NOMO-1 treated with DMSO at 0.1 percent for 48 hours (cell line): ENCODE measurements around the gene ZNF521.

Source experiments
- DNase-seq: peaks from one replicate; lab custom pipeline; 2025; ENCODE audit not compliant: unreplicated experiment; lab: John Stamatoyannopoulos, UW

ZNF521 gene

DNA sequence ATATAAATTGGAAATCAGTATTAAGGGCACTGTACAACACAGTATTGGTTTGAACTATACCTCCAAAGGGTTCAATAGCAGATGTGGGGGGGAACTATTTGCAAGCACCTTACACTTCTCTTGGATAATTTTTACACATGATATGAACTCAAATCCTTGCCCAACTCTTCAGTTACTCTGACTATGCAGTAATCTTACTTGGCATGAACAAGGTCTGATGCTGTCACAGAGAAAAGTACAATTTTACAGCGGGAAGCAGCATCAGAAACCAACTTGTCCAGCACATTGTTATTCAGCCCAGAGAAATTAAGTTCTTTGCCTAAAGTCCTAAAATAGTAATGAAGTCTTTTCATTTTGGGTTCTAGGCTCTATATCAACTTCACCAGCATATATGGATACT lies 98.2 kb downstream of the ZNF521 start:
- no peak for DNase-seq

DNA sequence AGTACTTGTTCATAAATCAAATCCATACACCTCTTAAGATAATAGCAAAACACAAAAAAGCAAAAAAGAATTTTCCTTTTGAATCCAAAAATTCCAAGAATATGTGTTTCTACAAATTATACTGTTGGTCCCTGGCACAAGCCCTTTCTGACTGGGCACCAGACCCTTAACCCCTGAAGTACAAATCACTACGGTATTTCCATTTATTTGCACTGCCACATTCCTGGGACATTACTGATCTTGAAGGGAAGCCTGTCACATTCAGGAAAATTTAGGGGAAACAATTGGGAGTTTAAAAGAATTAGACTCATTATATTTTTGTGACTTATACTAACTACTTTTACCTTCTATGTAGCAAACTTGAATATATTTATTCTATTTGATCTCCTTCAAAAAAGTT lies 98.8 kb downstream of the ZNF521 start:
- no peak for DNase-seq

DNA sequence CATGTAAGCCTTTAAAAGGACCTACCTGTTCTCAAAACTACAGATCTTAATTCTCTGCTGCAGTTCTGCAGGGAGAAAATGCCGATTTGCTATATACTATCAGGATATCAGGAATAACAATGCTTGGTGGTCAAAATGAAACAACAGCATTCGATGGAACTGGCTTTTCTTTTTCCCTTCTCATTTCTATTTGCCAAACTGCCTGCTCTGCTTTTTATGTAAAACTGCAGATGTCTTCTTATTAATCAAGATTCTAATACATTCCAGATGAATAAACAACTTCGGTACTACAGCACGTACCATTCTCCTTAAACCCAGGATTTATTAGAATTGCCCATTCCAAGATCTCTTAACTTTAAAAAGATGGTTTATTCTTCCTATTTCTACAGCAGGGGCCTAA lies 100.9 kb downstream of the ZNF521 start:
- no peak for DNase-seq

DNA sequence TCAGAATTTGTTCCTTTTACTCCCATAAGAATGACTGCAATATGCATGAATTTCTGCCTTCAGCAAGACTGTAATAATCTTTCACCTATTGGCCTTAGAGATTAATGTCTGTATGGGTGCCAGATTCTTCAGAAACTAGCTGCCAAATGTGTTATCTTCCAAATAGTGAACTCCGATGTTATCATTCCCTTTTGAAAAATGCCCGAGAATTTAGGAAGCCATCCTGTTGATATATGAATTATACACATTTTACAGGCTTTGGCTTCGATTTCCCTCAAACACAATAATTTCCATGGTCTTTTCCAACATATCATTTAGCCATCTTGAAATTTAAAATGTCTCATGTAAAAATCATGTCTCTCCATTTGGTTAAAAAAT lies 101.5 kb downstream of the ZNF521 start:
- DNase-seq: no peak

DNA sequence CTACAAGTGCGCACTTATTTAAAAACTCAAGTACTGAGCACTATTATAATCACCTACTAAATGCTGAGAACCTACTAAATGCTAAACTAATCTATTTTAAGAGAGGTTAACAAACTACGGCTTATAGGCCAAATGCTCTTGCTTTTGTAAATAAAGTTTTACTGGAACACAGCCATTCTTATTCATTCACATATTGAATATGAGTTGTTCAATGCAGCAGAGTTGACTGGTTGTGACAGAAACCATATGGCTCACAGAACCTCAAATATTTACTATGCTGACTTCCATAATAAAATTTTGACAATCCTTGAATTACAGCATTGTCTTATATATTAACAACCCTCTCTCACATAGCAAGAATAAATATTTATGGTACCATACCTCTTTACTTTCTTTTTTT lies 103.2 kb downstream of the ZNF521 start:
- no peak for DNase-seq

DNA sequence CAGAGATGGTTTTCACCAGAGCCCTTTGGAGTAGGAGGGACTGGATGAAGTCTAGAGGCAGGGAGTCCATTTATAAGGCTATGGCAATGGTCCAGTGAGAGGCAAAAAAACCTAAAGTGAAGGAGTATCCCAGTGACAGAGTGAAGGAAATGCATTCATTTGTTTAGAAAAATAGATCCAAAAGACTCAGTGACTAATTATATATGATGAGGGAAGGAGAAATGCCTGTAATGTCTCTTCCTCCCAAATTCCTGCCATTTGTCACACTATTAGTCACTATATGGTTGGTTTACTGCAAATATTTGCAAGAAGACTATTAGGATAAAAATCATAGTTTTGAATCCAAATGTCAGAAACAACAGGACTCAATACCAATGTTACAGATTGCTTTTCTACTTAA lies 104.2 kb downstream of the ZNF521 start:
- no peak for DNase-seq

DNA sequence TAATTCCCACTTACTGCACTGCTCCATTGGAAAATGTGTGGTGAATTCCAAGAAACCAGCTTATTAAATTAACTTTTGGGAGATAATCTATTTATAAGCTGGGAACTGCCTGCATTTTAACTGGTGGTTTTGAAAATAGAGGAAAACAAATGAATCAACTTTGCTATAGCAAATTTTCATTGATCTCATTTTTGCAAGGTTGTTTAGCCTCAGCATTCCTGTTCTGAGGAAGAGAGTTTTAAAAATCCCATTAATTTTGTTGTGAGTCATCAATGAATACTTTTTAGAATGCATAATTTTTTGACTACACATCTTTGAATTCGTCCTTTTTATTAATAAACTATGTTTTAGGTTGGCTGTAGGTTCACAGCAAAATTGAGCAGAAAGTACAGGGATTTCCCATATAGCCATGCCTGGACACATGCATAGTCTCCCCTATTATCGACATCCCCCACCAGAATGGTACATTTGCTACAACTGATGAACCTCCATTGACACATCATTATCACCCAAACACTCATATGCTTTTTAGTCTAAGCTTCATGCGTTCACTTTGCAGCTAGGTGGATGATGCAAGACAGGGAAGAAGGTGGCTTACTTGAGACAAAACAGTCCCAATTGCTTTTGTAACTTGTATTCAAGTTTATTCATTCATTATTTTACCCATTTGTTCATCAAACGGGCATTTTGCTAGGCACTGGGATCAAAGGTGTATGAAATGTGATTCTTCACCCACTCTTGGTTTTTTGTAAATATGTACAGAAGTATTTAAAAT lies 106.9 kb downstream of the ZNF521 start:
- no peak for DNase-seq

DNA sequence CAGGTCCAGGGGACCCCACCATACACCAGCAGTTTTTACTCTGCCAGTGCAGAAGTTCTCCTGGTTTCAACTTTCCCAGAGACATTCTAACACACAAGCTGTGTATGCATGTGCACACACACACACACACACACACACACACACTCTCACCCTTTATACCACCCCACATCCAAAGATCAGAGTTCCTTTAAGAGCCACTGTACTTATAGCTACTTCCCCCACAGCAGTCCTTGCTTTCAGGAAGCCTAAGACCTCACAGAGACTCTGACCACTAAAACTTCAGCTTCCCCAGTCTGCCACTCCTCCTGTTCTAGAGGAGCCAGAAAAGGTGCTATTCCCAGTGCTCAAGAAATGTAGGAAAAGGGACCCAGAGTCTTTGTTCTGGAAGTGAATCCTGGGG lies 107.8 kb downstream of the ZNF521 start:
- DNase-seq: peak; percentile 65

DNA sequence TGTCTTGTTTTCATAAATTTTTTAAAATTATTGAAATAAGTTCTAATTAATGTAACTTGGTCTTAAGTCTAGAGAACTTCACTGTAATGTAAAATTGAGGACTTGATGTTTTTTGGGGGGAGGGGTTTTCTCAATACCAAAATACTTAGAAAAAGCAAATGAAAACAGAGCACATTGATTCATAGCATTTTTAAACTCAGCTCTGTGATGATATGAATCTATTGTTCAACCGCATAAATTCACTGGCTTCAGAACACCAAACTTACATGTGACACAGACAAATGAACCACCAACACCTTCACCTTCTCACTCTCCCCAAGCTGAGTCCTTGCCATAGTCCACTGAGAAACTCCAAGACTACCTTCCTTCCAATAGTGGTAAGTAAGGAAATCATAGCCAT lies 108.2 kb downstream of the ZNF521 start:
- DNase-seq: no peak

DNA sequence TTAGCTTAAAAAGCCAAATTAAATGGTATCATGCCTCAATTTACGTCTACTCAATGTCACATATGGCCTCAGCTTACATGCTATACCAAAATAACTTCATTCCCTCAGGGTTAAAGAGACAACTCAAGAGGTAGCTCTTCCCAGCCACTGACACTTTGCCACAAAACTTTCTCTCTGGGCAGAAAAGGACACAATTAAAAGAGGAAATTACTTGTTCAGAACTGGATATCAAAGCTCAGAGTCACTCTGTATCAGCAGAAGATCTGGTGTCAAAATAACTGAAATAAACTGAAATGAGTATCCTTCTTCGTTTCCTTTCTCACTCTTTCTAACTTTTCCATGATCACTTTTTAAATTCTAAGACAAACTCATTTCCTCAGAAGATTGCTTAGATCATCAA lies 108.7 kb downstream of the ZNF521 start:
- DNase-seq: no peak

DNA sequence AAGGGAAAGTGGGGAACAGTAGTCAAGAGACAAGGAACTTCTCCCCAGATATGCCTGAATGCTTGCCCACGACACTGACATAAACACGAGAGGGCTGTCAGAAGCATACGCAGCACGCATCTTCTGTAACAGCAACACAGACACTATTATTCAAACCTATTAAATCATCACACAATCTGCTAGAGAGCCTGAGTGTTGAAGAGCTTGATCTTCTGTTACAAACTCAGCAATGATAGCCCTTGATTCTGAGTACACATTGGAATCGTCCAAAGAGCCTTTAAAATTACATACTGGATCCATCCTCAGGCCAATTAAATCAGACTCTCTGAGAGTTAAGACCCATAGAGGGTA lies 111.6 kb downstream of the ZNF521 start:
- no peak for DNase-seq

DNA sequence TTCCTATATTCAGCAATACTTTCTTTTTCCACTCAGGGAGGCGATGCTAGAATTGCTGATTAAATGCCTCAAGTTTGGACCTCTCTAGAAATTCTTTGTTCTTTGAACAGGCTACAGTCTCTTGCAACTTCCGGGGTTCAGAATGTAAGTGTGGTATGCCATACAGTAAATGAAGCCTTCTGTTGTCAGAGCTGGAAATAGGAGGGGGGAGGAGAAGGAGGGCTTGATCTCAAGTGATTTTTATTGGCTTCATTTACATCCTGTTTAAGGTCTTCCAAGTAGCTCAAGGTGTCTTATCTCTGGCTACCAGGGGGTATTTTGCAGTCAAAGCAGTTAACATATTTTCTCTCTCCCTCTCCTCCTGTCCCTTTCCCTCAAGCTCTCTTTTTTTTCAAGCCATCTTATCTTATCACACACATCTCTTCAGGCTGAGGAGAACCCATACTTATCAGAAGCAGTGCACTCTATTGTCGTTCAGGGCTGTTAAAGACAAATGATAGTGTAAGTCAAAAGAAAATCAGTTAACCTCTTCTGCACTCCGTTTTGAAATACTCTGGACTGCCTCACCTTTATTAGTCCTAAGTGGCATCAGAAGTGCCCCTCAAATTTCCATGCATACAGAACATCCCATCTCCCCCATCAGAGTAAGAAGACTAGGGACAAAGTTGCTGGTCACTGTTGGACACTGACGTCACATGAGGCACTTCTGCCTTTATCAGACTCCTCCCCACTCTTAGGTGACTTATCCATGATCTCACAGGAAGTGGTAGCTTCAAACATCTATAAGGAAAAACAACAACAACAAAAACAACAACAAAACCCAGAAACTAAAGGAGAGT lies 112.2 kb downstream of the ZNF521 start:
- DNase-seq: no peak

DNA sequence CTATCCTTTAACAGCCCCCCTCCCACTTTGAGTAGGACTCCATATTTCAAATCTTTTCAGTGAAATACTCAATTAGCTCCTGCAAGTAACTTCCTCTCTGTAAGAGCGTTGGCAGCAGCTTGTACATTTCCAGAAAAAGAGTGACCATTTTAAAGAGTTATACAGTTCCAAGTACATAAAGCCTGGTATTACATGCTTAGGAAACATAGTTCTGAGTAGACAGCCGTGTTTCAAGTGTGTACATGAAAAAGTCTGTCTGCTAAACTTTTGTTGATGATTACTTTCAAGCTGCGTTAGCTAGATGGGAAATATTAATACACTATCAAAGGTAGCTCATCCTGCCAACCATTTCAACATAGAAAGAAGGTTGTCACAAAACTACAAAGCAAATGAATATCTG lies 112.8 kb downstream of the ZNF521 start:
- no peak for DNase-seq

DNA sequence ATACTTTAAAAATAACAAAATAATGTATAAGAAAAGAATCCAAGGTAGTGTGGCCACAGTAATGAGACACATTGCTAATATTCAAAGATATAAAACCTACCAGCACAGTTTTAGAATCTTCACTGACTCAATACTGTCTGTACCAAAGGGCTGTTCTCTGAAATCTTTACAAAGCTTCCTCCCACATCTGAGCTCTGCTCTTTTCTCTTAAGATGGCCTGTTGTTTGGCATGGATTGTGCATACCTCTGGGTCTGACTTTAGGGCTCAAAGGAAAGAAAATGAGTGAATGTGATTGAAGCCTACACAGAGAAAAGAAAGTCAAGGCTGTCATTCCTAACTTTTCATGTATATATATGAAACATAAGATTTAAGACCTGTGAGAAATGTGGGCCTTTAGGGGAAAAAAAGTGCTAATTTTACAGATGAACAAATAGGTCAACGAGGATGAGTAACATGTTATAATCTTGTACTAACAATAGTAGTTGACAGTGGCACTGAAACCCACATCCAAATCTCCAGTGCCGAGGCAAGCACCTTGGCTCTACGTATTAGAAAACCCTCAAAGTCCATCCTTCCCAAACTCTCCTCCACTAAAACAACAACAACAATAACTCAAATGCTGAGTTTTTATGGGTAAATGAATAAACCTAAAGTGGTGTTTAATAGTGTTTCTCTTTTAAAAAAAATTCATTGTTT lies 114.2 kb downstream of the ZNF521 start:
- no peak for DNase-seq

DNA sequence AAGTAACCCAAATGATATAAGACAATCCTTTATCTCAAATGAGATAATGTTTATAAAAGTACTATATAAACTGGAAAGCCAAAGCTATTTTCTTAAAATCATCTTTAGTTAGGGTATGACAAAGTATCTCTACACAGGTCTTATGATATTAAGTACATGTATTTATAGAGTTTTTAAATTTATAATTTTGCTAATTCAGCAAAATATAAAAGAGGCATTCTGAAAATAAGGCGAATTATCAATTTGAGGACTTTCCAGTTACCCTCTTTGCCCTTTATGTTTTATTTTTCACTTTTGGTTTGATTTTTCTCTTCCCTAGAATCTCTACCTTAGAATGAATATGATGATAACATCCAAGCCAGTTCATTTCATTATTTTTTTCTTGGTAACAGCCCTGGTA lies 115.2 kb downstream of the ZNF521 start:
- no peak for DNase-seq

DNA sequence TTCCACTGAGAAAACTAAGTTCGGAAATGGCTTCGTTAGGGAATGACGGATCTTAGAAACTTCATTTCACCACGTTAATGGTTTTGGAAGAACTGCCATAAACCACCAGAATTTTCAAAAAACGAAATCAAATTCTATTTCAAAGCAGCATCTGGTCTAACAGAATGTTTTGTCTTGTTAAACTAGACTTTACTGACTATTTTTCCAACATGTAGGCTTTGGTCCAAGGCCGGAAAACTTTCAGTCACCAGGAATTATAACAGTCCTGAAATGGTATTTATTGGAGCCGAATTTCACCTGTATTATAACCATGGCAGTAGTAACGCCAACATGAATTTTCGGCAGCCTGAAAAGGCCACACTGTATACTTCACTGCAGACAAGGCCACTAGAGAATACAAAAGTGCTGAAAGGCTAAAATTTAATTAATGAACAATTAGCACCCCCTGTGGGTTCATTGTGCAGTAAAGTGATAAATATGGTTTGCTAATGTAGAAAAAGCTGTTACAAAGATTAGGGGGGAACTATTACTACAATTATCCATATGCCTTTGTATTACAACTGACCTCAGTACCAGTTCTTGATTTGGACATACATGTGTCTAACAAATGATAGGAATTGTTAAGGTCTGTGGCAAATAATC lies 116.4 kb downstream of the ZNF521 start:
- no peak for DNase-seq

DNA sequence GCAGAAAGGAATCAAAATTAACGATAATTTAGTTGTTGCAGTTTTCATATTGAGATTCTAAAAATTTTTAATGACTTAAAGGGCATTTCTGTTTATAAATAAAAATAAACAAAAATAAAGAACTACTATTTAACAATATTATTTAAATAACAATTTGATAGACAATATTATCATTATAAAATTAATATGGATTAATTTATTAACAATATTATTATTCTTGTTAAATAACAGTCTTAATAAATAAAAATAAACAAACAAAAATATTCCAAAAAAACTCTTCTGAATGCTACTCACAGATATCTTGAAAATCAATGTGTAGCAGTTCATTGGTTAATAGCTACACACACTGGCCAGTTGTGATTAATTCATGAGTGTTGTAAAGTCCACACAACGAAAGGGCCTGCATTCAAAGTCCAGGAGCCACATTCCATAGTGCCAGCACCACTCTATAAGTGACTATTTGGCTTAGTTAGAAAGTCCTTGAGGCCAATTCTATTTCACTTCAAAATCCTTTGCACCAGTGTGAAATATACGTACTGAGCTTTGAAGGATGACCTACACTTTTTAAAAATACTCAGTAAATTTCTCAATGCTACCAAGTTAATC lies 117.1 kb downstream of the ZNF521 start:
- no peak for DNase-seq

DNA sequence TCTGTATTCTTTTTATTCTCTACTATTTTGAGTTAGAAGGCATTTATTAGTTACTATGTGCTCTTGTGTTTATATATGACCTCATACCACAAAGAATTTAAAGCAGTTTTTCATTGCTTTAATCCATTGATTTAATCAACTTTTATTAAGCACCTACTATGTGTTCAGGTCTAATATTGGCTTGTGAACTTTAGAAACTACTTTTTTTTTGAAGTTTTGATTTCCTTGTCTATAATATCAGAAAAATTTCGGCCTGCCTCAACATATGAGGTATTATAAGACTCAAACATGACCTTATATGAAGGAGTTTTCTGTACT lies 117.7 kb downstream of the ZNF521 start:
- no peak for DNase-seq

DNA sequence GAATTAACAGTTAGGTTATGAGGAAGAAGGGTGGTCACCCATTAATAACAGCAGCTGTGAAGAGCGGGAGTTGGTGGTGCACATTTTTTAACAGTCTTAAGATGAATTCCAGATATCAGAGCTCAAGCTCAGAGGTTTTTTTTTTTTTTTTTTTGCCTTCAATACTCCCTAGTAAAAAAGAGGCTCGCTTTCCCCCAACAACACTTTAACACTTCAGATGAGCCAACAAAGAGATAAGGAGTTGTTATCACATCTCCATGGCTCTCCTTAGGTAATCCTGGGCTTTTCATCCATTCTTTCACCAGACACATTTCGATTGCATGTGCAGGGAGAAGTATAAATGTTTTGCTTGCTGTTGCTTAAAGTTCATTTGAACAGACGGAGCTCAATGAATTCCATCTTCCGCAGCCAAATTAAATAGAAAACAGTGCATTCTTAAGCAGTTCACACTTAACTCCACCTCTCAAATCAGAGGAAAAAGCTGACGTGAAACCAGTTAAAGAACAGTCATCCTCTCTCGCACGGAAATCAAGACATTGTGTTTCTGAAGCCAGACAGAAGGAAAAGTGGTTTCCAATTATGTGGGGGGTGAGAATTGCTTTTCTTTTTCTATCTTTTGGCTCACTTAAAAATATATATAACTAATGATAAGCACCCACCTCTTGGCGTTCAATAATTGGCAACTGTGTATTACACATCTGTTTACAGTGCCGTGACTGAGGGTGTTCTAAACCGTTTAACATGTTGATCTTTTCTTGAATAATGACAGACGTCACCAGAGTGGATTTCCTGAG lies 118.2 kb downstream of the ZNF521 start:
- peak; percentile 71 for DNase-seq

DNA sequence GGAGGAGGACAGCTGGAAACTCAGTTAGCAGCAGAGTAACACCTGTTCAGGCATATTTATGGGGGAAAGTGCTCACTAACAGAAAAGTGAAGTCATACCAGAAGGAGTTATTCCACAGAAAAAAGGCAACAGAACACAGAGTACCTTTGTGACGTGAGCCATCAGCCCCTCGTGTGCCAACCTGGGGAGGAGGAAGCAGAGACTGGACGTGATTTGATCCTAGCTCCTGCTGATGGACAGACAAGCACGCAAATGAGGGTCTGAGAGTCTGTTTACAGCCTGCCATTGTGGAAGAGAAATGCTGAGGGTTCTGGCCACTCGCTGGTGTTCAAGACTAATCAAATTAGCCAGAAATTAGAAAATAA lies 120.7 kb downstream of the ZNF521 start:
- no peak for DNase-seq
